ENCODE results near the gene DNMT3A.

DNMT3A gene

DNA sequence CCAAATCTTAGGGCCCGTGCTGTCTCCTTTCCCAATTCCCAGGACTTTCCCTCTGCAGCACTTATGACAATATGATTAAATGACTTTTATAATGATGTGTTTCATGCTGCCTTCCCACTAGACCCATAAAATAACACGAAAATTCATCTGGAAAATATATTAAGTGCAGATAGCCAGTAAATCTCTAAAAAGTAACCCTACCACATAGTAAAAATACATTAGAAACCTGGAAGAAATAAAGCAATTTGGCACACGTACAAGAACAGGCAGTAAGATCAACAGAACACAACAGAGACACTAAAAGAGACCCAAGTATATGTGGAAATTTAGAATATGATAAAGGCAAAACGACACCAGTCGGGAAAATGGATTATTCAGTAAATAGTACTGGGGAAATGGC lies 143.1 kb downstream of the DNMT3A start:
- Histone ChIP-seq H3K27ac (replicated peaks; ENCODE audit: low read length) (no peak overlapping the region), H4K8ac (ENCODE audit: low read depth, low read length) (no peak overlapping the region), H3K27me3 (ENCODE audit: control insufficient read depth in 3 of 3, insufficient read depth in 3 of 3, low read depth in 1 of 3, low read length in 3 of 3) (peaks cover 0 to 69% (median 0%) of the 10 kb centered on the region in 3 experiments), H2BK15ac (ENCODE audit: low read length) (no peak overlapping the region), H3K14ac (ENCODE audit: low read length) (no peak overlapping the region), H2BK5ac (ENCODE audit: low read length) (no peak overlapping the region), H3K9me3 (replicated peaks in 1 of 2; ENCODE audit: control insufficient read depth in 2 of 2, insufficient read depth in 1 of 2, low read depth in 1 of 2, low read length in 2 of 2) (no peaks in the 10 kb centered on the region), H2AFZ (ENCODE audit: low read length) (no peak overlapping the region), H3K4me1 (ENCODE audit: control insufficient read depth in 2 of 2, insufficient read depth in 1 of 2, low read depth in 1 of 2, low read length in 2 of 2) (peaks cover 8 to 17% of the 10 kb centered on the region in 2 donors), H3K4ac (ENCODE audit: low read length) (no peak overlapping the region), H3K18ac (ENCODE audit: low read length) (no peak overlapping the region), H3K4me3 (ENCODE audit: low read length in 2 of 2) (no peak overlapping the region), H3K23ac (ENCODE audit: low read depth, low read length, poor library complexity) (no peak overlapping the region), H2BK12ac (ENCODE audit: low read length) (no peak overlapping the region), H2BK120ac (ENCODE audit: low read depth, low read length) (no peak overlapping the region), H3K36me3 (replicated peaks in 1 of 2; ENCODE audit: control insufficient read depth in 2 of 2, insufficient read depth in 2 of 2, low read length in 2 of 2) (no peaks in the 10 kb centered on the region), H3K4me2 (ENCODE audit: insufficient read depth, low read length, poor library complexity, severe bottlenecking) (no peak overlapping the region), H2AK5ac (ENCODE audit: low read depth, low read length) (no peak overlapping the region), H3K79me1 (ENCODE audit: low read depth, low read length) (no peaks in the 10 kb centered on the region), H4K91ac (ENCODE audit: low read depth, low read length, poor library complexity) (no peak overlapping the region), H3K9ac (ENCODE audit: low read depth, low read length, poor library complexity) (no peak overlapping the region)
- DNase-seq (ENCODE audit: low spot score): no peak
- no CpG with 5 or more reads among the region's 5 CpGs for WGBS, 2 donors (ENCODE audit: extremely low coverage in 2 of 2, insufficient read length in 2 of 2, insufficient replicate concordance in 1 of 2)

DNA sequence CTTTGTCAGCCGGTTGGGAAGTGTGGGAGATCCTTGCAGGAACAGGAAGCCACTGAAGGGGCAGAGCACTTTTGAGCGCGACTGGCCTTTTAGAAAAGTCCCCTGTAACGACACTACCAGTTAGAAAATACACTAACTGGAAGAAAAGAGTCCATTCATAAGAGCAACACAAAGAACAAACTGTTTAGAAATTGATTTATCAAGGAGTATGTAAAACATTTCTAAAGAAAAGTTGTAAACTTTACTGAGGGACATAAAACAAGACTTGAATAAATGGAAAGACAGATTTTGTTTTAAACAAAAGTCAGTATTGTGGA lies 143.6 kb downstream of the DNMT3A start:
- no peak overlapping the region for H3K27ac ChIP-seq (replicated peaks; ENCODE audit: low read length)

DNA sequence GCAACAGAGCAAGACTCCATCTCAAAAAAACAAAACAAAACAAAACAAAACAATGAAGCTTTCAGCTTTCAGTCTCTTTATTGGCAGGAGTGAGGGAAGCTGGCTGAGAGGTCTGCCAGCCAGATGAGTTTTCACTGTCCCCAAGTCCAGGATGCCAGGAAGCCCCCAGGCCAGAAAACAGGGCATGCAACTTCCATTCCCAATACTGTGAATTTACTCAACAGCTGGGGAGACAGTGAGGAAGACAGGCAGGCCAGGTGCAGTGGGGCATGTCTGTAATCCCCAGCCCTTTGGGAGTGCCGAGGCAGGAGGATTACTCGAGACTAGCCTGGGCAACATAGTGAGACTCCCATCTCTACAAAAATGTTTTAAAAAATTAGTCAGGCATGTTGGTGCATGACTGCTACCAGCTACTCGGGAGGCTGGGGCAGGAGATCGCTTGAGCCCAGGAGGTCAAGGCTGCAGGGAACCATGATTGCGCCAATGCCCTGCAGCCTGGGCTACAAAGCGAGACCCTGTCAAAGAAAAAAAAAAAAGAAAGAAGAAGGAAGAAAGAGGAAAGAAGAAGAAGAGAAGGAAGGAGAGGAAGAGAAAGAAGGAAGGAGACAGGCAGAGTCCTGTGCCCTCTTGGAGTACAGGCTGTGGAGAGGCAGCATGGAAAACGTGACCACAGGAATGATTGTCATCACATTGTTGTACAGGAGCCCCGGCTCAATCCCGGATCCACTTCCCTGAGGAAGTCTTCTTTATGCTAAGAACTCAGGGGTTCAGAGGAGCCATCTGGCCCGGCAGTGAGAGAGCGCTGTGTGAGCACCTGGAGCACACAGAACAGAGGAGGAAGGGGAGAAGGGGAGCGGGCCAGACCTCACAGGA lies 144.2 kb downstream of the DNMT3A start:
- H3K36me3 ChIP-seq (replicated peaks in 1 of 2; ENCODE audit: control insufficient read depth in 2 of 2, insufficient read depth in 2 of 2, low read length in 2 of 2): no peaks in the 10 kb centered on the region
- no peak overlapping the region for H2BK12ac ChIP-seq (ENCODE audit: low read length)
- DNase-seq (ENCODE audit: low spot score): no peak
- peaks cover 0 to 67% (median 0%) of the 10 kb centered on the region in 3 experiments for H3K27me3 ChIP-seq (ENCODE audit: control insufficient read depth in 3 of 3, insufficient read depth in 3 of 3, low read depth in 1 of 3, low read length in 3 of 3)
- H3K27ac ChIP-seq (replicated peaks; ENCODE audit: low read length): no peak overlapping the region
- no peak overlapping the region for H2AK5ac ChIP-seq (ENCODE audit: low read depth, low read length)
- H3K9ac ChIP-seq (ENCODE audit: low read depth, low read length, poor library complexity): no peak overlapping the region
- no peak overlapping the region for H2BK120ac ChIP-seq (ENCODE audit: low read depth, low read length)
- no peak overlapping the region for H3K4me2 ChIP-seq (ENCODE audit: insufficient read depth, low read length, poor library complexity, severe bottlenecking)
- no peak overlapping the region for H3K14ac ChIP-seq (ENCODE audit: low read length)
- no peak overlapping the region for H4K91ac ChIP-seq (ENCODE audit: low read depth, low read length, poor library complexity)
- peak overlapping the region; percentile 67 for H3K18ac ChIP-seq (ENCODE audit: low read length)
- H3K9me3 ChIP-seq (replicated peaks in 1 of 2; ENCODE audit: control insufficient read depth in 2 of 2, insufficient read depth in 1 of 2, low read depth in 1 of 2, low read length in 2 of 2): no peaks in the 10 kb centered on the region
- WGBS, 2 donors (ENCODE audit: extremely low coverage in 2 of 2, insufficient read length in 2 of 2, insufficient replicate concordance in 1 of 2): no CpG with 5 or more reads among the region's 12 CpGs
- no peak overlapping the region for H3K23ac ChIP-seq (ENCODE audit: low read depth, low read length, poor library complexity)
- H2BK5ac ChIP-seq (ENCODE audit: low read length): no peak overlapping the region
- H3K79me1 ChIP-seq (ENCODE audit: low read depth, low read length): no peaks in the 10 kb centered on the region
- no peak overlapping the region for H3K4me3 ChIP-seq (ENCODE audit: low read length in 2 of 2)
- peaks cover 8 to 17% of the 10 kb centered on the region in 2 donors for H3K4me1 ChIP-seq (ENCODE audit: control insufficient read depth in 2 of 2, insufficient read depth in 1 of 2, low read depth in 1 of 2, low read length in 2 of 2)
- H3K4ac ChIP-seq (ENCODE audit: low read length): peak overlapping the region; percentile 78
- peak overlapping the region; percentile 75 for H2AFZ ChIP-seq (ENCODE audit: low read length)
- peak overlapping the region; percentile 45 for H4K8ac ChIP-seq (ENCODE audit: low read depth, low read length)
- H2BK15ac ChIP-seq (ENCODE audit: low read length): no peak overlapping the region

More for the DNA sequence above, 143.6 kb downstream of the DNMT3A start:
- H2BK5ac ChIP-seq (ENCODE audit: low read length): no peak overlapping the region
- no peaks in the 10 kb centered on the region for H3K9me3 ChIP-seq (replicated peaks in 1 of 2; ENCODE audit: control insufficient read depth in 2 of 2, insufficient read depth in 1 of 2, low read depth in 1 of 2, low read length in 2 of 2)
- no peak overlapping the region for H3K18ac ChIP-seq (ENCODE audit: low read length)
- no CpG with 5 or more reads among the region's 4 CpGs for WGBS, 2 donors (ENCODE audit: extremely low coverage in 2 of 2, insufficient read length in 2 of 2, insufficient replicate concordance in 1 of 2)
- H2BK120ac ChIP-seq (ENCODE audit: low read depth, low read length): no peak overlapping the region
- H3K4me2 ChIP-seq (ENCODE audit: insufficient read depth, low read length, poor library complexity, severe bottlenecking): no peak overlapping the region
- H2AK5ac ChIP-seq (ENCODE audit: low read depth, low read length): no peak overlapping the region
- no peak overlapping the region for H2BK12ac ChIP-seq (ENCODE audit: low read length)
- no peak overlapping the region for H2BK15ac ChIP-seq (ENCODE audit: low read length)
- peaks cover 8 to 17% of the 10 kb centered on the region in 2 donors for H3K4me1 ChIP-seq (ENCODE audit: control insufficient read depth in 2 of 2, insufficient read depth in 1 of 2, low read depth in 1 of 2, low read length in 2 of 2)
- H3K9ac ChIP-seq (ENCODE audit: low read depth, low read length, poor library complexity): no peak overlapping the region
- H4K91ac ChIP-seq (ENCODE audit: low read depth, low read length, poor library complexity): no peak overlapping the region
- no peak overlapping the region for H4K8ac ChIP-seq (ENCODE audit: low read depth, low read length)
- peaks cover 0 to 69% (median 0%) of the 10 kb centered on the region in 3 experiments for H3K27me3 ChIP-seq (ENCODE audit: control insufficient read depth in 3 of 3, insufficient read depth in 3 of 3, low read depth in 1 of 3, low read length in 3 of 3)
- no peak overlapping the region for H3K4ac ChIP-seq (ENCODE audit: low read length)
- H3K23ac ChIP-seq (ENCODE audit: low read depth, low read length, poor library complexity): no peak overlapping the region
- no peak for DNase-seq (ENCODE audit: low spot score)
- H3K4me3 ChIP-seq (ENCODE audit: low read length in 2 of 2): no peak overlapping the region
- no peak overlapping the region for H3K14ac ChIP-seq (ENCODE audit: low read length)
- H2AFZ ChIP-seq (ENCODE audit: low read length): peak overlapping the region; percentile 75
- no peaks in the 10 kb centered on the region for H3K79me1 ChIP-seq (ENCODE audit: low read depth, low read length)
- no peaks in the 10 kb centered on the region for H3K36me3 ChIP-seq (replicated peaks in 1 of 2; ENCODE audit: control insufficient read depth in 2 of 2, insufficient read depth in 2 of 2, low read length in 2 of 2)

DNA sequence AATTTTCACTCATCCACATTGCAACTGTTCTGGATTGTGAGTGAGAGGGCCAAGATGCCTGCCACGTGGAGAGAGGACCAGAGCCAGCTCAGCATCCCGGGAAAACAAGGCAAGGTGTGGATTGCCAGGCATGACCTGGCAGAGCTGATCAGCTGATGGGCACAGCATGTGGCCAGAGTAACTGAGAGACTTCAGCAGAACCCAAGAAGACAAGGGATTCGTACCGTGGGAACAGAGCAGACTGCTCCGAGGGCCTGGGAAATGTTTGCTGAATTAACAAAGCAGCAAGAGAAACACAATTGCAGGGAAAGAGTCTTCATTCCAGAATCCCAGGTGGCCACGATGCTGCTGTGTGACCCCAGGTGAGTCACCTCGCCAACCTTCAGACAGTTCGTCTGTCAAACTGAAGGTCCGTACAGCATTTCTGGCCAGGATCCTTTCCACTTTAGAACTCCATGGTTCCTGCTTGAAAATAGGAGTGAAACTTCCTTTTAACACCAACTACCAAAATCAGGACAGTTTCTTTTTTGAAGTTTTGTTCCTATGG lies 147.1 kb downstream of the DNMT3A start:
- Histone ChIP-seq H3K36me3 (replicated peaks in 1 of 2; ENCODE audit: control insufficient read depth in 2 of 2, insufficient read depth in 2 of 2, low read length in 2 of 2) (no peaks in the 10 kb centered on the region), H3K23ac (ENCODE audit: low read depth, low read length, poor library complexity) (no peak overlapping the region), H2BK15ac (ENCODE audit: low read length) (no peak overlapping the region), H2BK12ac (ENCODE audit: low read length) (peak overlapping the region; percentile 64), H4K8ac (ENCODE audit: low read depth, low read length) (peak overlapping the region; percentile 89), H3K27me3 (ENCODE audit: control insufficient read depth in 3 of 3, insufficient read depth in 3 of 3, low read depth in 1 of 3, low read length in 3 of 3) (peaks cover 0 to 68% (median 0%) of the 10 kb centered on the region in 3 experiments), H3K4me1 (ENCODE audit: control insufficient read depth in 2 of 2, insufficient read depth in 1 of 2, low read depth in 1 of 2, low read length in 2 of 2) (peaks cover 18 to 23% of the 10 kb centered on the region in 2 donors), H3K14ac (ENCODE audit: low read length) (no peak overlapping the region), H3K18ac (ENCODE audit: low read length) (peak overlapping the region; percentile 61), H2AK5ac (ENCODE audit: low read depth, low read length) (no peak overlapping the region), H3K27ac (replicated peaks; ENCODE audit: low read length) (peak overlapping the region; percentile 74), H3K4me3 (ENCODE audit: low read length in 2 of 2) (no peak overlapping the region), H3K79me1 (ENCODE audit: low read depth, low read length) (no peaks in the 10 kb centered on the region), H2BK120ac (ENCODE audit: low read depth, low read length) (peak overlapping the region; percentile 34), H3K9me3 (replicated peaks in 1 of 2; ENCODE audit: control insufficient read depth in 2 of 2, insufficient read depth in 1 of 2, low read depth in 1 of 2, low read length in 2 of 2) (no peaks in the 10 kb centered on the region), H3K4ac (ENCODE audit: low read length) (no peak overlapping the region), H2BK5ac (ENCODE audit: low read length) (peak overlapping the region; percentile 46), H3K4me2 (ENCODE audit: insufficient read depth, low read length, poor library complexity, severe bottlenecking) (no peak overlapping the region), H2AFZ (ENCODE audit: low read length) (no peak overlapping the region), H3K9ac (ENCODE audit: low read depth, low read length, poor library complexity) (no peak overlapping the region), H4K91ac (ENCODE audit: low read depth, low read length, poor library complexity) (no peak overlapping the region)
- DNase-seq (ENCODE audit: low spot score): no peak
- no CpG with 5 or more reads among the region's 9 CpGs for WGBS, 2 donors (ENCODE audit: extremely low coverage in 2 of 2, insufficient read length in 2 of 2, insufficient replicate concordance in 1 of 2)

All from neuronal stem cell (in vitro differentiated cells).